HepG2 (cell line): ENCODE results near the gene CHMP4B. TPM values are rescaled to one million over a fixed set of nuclear protein-coding genes. Genes with fewer than 3 reads are reported as not detected.
A peak's percentile ranks its signal among the peaks of the same experiment; 100 is the strongest.

Experiments used
- BATF2 ChIP-seq: sonication (generic); formaldehyde crosslinking; IDR thresholded peaks from 2 replicates; pipeline ENCODE4 v1.8.0; 2022; ENCODE audit warnings: mild to moderate bottlenecking, missing genetic modification reagents, moderate library complexity
- ETV6 ChIP-seq: sonication (generic); formaldehyde crosslinking; conservative IDR thresholded peaks from 2 replicates; pipeline ENCODE4 v1.4.0; 2020; ENCODE audit warnings: missing genetic modification reagents
- HOMEZ ChIP-seq: IDR thresholded peaks from 2 replicates; pipeline ENCODE4 v1.6.1; 2016; ENCODE audit warnings: low read depth
- MAFF ChIP-seq: IDR thresholded peaks from 2 replicates; pipeline ENCODE4 v1.6.1; 2011; ENCODE audit warnings: low read depth, low read length, improper control_type of control experiment
- MAFK ChIP-seq, 2 experiments: IDR thresholded peaks in 1 of 2; conservative IDR thresholded peaks in 1 of 2; 2 replicates each; pipeline ENCODE4 v1.6.1; 2011; ENCODE audit warnings: improper control_type of control experiment in 2 of 2, low read length in 2 of 2
- MXD4 ChIP-seq: IDR thresholded peaks from 2 replicates; pipeline ENCODE4 v1.6.1; 2016; ENCODE audit warnings: mild to moderate bottlenecking, missing biosample characterization, missing genetic modification reagents
- NR2C2 ChIP-seq: sonication (generic); formaldehyde crosslinking; IDR thresholded peaks from 2 replicates; pipeline ENCODE4 v1.4.0; 2020; ENCODE audit warnings: missing genetic modification reagents, mild to moderate bottlenecking, moderate library complexity, borderline replicate concordance
- RBAK ChIP-seq: sonication (generic); formaldehyde crosslinking; IDR thresholded peaks from 2 replicates; pipeline ENCODE4 v1.5.1; 2020; ENCODE audit warnings: mild to moderate bottlenecking, missing genetic modification reagents
- TRAFD1 ChIP-seq: sonication (generic); formaldehyde crosslinking; IDR thresholded peaks from 2 replicates; pipeline ENCODE4 v1.5.1; 2020; ENCODE audit warnings: missing genetic modification reagents, mild to moderate bottlenecking, borderline replicate concordance
- U2AF1 ChIP-seq: fragments of 200-400 bp; formaldehyde crosslinking; optimal IDR thresholded peaks from 2 replicates; pipeline ENCODE3; 2017; ENCODE audit warnings: mild to moderate bottlenecking, low read depth, low read length
- XBP1 ChIP-seq: sonication (generic); formaldehyde crosslinking; IDR thresholded peaks from 2 replicates; pipeline ENCODE4 v1.5.0; 2020; ENCODE audit warnings: missing genetic modification reagents
- ZFP36L1 ChIP-seq: sonication (generic); formaldehyde crosslinking; IDR thresholded peaks from 2 replicates; pipeline ENCODE4 v1.8.0; 2022; ENCODE audit warnings: mild to moderate bottlenecking, missing genetic modification reagents, moderate library complexity
- ZHX2 ChIP-seq, 2 experiments: sonication (generic) in 1 of 2; formaldehyde crosslinking in 1 of 2; IDR thresholded peaks; 2 replicates each; pipeline versions ENCODE4 v1.6.1 to v1.9.0; 2014 to 2022; ENCODE audit warnings: antibody characterized with exemption in 1 of 2, borderline replicate concordance in 1 of 2, inconsistent platforms in 1 of 2, low read depth in 1 of 2, missing genetic modification reagents in 1 of 2
- ZMAT3 ChIP-seq: sonication (generic); formaldehyde crosslinking; conservative IDR thresholded peaks from 2 replicates; pipeline ENCODE4 v1.7.0; 2021; ENCODE audit warnings: missing genetic modification reagents
- ZNF501 ChIP-seq: sonication (generic); formaldehyde crosslinking; IDR thresholded peaks from 2 replicates; pipeline ENCODE4 v1.5.1; 2020; ENCODE audit warnings: mild to moderate bottlenecking, moderate library complexity, missing genetic modification reagents
- ZNF740 ChIP-seq: sonication (generic); formaldehyde crosslinking; IDR thresholded peaks from 2 replicates; pipeline ENCODE4 v1.4.0; 2020; ENCODE audit warnings: missing genetic modification reagents
- ZNF782 ChIP-seq: sonication (generic); formaldehyde crosslinking; IDR thresholded peaks from 2 replicates; pipeline ENCODE4 v1.4.0; 2020; ENCODE audit warnings: missing genetic modification reagents, mild to moderate bottlenecking, borderline replicate concordance
- polyA plus RNA-seq, 8 experiments: library from polyadenylated mRNA; depleted of rRNA in 3 of 8; stranded (reverse) in 7 of 8; unstranded in 1 of 8; fragments of >200 nt; fragmentation: Illumina TruSeq in 4 of 8; extraction: Trizol in 4 of 8; gene quantifications; 2 replicates each; pipeline versions ENCODE4 v1.2.1 to v1.2.3, GENCODE V29; 2011 to 2016; ENCODE audit warnings: low read depth in 4 of 8, missing spikeins in 1 of 8, mixed read lengths in 1 of 8; ENCODE audit not compliant: insufficient read depth in 1 of 8
- total RNA-seq, 5 experiments: library from RNA; depleted of rRNA; stranded (reverse); fragments of >200 nt; fragmentation: Illumina TruSeq; extraction: Trizol; gene quantifications; 2 replicates each; pipeline ENCODE4 v1.2.3, GENCODE V29; 2016; ENCODE audit warnings: low read depth in 1 of 5

CHMP4B gene
- total and polyA plus RNA-seq, 2 of the 13 experiments (the other 11 are each of a cell fraction or from before 2014, with no cell fraction given), result 40.1 to 45.6 TPM

GRCh38 chr20:33810885-33811775 is at the start of gene CHMP4B (continued):
- TF ChIP-seq ZHX2 (IDR thresholded peaks at IDR 0.05; ENCODE audit: low read depth) (peak; percentile 92), ZHX2 (CRISPR knock-in tag; IDR thresholded peaks at IDR 0.05; ENCODE audit: borderline replicate concordance) (0 out of 2 replicates have a peak, but pooled peaks have one; percentile 93), ZMAT3 (CRISPR knock-in tag) (no peak; the same call in none of the 2 replicates), MAFF (no peak), ZNF782 (CRISPR knock-in tag) (no peak; the same call in none of the 2 replicates), NR2C2 (peak; percentile 100), U2AF1 (no peak), MXD4 (CRISPR knock-in tag) (0 out of 2 replicates have a peak, but pooled peaks have one; percentile 86), MAFK (conservative IDR thresholded peaks at IDR 0.05 in 1 of 2, IDR thresholded peaks at IDR 0.05 in 1 of 2; ENCODE audit: low read length in 2 of 2) (0 out of 4 replicates have a peak, but pooled peaks of 1 of the 2 experiments have one; percentile 10), BATF2 (CRISPR knock-in tag) (no peak), ZNF501 (peak; percentile 82), HOMEZ (CRISPR knock-in tag) (peak; percentile 72), XBP1 (no peak), ZNF740 (CRISPR knock-in tag) (peak; percentile 59; the same call in 1 of the 2 replicates), ETV6 (peak; percentile 73), TRAFD1 (no peak; the same call in 1 of the 2 replicates), ZFP36L1 (CRISPR knock-in tag) (no peak), RBAK (CRISPR knock-in tag) (no peak)
